Measurements from ENCODE around the gene HOTAIR. TPM values are rescaled to one million over a fixed set of nuclear protein-coding genes. Genes with fewer than 3 reads are reported as not detected.

Gene HOTAIR
- total RNA-seq, 1 donor from 2014 or later, result not detected

DNA sequence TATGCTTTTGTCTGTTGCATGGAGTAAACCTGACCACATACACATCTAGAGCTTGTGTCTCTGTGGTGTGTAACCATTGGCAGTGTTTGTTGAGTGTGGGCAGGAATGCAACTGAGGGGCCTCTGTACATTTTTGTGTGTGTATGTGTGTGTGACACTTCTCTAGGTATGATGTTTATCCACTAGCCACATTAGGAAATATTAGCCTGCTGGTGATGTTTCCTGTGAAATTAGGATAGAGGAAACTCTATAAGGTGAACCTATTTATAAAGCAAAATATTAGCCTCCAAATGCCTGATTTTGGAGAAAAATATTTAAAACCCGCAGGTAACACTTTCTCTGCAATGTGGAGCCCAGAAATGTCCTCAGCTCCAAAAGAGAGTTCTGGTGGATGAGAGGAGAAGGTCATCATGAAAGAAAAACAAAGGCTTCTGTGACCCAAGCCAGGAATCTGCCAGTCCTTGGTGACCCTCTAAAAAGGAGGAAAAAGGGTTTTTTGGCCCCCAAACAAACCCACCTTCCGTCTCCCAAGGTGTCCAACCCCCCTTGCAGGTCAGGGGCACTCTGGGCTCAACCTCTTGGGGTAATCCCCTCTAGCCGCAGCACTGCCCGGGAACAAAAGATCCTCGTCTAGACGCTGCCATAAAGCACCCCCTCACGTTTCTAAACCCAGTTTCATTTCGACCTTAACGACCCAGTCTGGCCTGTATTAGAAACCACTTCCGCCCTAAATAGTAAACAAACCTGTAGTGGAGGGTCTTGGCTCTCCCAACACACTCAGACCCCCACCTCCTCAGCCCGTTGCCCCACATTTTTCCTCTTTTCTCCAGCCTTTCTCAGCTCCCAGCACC lies 3.1 kb upstream of the HOTAIR start:
- DNase-seq (ENCODE audit: low spot score in 2 of 2) (no peak), FAIRE-seq (no peak)

DNA sequence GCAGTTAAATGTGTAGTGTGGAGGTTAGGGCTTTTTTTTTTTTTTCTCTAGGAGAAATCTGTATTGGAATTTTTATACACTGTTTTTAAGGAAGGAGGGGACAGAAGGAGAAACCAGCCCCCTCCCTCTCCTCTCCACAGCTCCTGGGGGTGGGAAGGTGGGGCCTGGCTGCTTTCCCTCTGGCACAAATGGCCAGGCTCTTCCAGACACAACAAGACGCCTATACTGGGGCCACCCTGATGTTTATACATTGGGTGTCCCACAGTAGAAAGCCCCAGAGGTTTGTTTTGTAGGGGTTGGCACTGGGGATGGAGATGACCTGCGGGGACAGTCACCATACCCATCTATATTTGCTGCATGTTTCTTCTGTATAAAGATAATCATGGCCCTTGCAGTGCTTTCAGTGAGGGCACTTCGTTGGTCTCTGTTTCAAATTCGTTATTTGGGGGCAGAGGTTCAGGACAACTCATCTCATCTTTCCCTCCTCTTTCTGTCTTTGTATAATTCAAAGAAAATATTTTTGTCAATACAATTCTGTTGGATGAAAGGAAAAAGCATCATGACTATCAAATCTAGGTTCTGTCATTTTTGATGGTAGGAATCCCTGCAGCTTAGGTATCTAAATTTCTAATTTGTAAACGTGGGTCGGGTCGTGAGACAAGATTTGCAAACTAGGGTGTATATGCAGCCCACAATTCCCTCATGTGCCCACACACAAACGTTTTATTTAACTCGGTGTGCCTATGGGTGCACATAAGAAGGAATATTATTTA lies 2.3 kb upstream of the HOTAIR start:
- FAIRE-seq (no peak), DNase-seq (ENCODE audit: low spot score in 2 of 2) (no peak)

DNA sequence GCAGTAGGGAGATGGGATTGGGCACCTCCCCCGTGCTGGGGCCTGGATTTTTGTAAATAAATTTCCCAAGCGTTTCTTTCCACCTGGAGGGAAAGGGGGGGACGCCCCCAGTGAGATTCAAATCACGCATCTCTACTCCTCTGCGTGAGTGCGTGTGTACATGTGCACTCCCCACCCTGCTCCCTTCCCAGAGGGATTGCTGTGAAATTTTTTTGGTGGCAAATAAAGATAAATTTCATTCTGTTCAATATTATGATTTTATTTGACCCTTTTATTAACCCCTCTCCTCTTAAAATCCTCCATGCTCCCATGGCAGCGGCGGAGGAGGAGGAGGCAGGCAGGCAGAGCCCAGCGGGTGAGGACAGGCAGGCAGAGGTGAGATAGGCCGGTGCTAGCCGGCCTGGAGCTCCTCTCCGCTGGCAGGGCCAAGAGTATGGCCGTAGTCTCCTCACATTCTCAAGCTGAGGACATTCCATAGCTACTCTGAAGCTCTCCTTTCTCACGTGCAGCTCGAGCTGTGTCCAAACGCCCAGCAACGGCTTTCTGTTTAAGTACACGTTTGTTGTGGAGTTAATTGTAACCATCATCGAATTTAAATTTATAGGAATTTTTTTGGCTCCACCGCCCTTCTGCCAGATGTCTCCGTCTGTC lies 1.5 kb upstream of the HOTAIR start:
- DNase-seq (ENCODE audit: low spot score in 2 of 2), result no peak
- no peak for FAIRE-seq

DNA sequence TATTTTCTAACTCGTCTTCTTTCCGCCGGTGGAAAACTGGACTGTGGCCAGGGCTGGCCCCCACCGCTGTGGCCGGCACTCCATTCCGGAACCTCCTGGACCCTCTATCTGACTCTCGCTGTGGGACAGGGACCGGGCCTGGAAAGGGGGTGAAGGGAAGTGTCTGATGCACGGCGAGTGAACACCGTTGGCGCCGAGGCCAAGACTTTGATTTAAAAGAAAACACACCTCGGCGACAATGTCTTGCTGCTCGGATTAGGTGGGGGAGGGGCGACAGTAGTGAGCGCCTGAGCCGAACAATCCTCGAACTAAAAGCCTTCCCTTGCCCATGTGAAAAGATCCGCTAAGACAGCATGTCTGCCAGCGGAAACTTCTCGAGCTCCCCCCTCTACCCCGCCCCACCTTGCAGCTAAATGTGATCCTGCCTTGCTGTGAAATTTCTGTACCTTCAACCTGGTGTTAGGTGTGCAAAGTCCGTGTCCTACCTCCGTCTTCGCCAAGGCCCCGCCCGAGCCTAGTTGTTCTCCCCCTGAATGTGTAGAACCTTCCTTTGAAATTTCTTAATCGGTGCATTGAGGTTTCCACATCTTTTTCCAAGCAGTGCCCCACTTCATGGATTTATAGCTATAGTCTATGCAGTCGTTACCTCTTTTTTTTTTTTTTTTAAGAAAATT lies 862 bp upstream of the HOTAIR start:
- FAIRE-seq (no peak), DNase-seq (ENCODE audit: low spot score in 2 of 2) (no peak)

DNA sequence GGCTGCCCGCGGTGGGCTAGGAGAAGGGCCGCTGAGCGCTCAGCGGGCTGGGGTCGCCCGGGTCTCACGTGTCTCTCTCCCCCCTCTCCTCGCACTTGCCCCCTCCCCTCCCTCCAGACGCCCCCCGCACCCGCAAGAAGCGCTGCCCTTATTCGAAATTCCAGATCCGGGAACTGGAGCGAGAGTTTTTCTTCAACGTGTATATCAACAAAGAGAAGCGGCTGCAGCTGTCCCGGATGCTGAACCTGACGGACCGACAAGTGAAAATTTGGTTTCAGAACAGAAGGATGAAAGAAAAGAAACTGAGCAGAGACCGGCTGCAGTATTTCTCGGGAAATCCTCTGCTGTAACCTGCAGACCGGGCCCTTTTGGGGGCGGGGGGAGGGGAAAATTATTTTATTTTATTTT lies 314 bp upstream of the HOTAIR start:
- FAIRE-seq, result no peak
- no peak for DNase-seq (ENCODE audit: low spot score in 2 of 2)

DNA sequence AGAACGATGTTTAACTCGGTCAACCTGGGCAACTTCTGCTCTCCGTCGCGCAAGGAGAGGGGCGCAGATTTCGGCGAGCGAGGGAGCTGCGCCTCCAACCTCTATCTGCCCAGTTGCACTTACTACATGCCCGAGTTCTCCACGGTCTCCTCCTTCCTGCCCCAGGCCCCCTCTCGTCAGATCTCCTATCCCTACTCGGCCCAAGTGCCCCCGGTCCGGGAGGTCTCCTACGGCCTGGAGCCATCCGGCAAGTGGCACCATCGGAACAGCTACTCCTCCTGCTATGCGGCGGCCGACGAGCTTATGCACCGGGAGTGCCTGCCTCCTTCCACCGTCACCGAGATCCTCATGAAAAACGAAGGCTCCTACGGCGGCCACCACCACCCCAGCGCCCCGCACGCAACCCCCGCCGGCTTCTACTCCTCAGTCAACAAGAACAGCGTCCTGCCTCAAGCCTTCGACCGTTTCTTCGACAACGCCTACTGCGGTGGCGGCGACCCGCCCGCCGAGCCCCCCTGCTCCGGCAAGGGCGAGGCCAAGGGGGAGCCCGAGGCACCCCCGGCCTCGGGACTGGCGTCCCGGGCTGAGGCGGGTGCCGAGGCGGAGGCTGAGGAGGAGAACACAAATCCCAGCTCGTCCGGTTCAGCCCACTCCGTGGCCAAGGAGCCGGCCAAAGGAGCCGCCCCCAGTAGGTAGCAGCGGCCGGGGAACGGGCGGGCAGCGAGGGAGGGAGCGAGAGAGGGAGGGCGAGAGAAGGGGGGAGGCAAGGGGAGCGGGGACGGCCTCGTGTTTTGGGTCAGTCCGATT lies 1.3 kb downstream of the HOTAIR start:
- DNase-seq (ENCODE audit: low spot score in 2 of 2) (no peak), FAIRE-seq (no peak)

DNA sequence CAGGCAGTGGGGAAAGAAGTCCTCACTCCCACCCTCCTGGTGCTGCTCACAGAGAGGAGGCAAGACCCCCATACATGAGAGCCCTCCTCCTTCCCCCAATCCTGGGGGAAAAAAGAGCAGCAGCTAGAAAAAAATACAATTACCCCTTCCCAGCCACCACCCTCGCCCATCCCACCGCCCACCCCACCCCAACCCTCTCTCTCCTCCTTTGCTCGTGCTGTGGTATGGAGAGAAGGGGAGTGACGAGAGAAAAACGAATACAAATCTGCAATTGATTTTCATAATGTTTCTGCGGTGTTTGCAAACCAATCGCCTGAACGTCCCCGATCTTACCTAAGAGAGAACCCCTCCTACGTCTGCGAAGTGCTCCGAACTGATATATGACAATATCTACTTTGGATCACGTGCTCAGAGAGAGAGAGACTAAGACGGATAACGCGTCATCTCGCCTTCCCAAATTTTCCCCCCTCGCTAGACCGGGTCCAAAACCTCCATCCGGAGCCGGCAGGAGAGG lies 2.0 kb downstream of the HOTAIR start, which contains the start of gene HOXC11:
Gene HOXC11, plus strand, starts transcription at position 405 of the 514 bp plus-strand sequence. CDS start 116 bp downstream, outside the sequence.
- no peak for FAIRE-seq
- DNase-seq (ENCODE audit: low spot score in 2 of 2), result no peak

DNA sequence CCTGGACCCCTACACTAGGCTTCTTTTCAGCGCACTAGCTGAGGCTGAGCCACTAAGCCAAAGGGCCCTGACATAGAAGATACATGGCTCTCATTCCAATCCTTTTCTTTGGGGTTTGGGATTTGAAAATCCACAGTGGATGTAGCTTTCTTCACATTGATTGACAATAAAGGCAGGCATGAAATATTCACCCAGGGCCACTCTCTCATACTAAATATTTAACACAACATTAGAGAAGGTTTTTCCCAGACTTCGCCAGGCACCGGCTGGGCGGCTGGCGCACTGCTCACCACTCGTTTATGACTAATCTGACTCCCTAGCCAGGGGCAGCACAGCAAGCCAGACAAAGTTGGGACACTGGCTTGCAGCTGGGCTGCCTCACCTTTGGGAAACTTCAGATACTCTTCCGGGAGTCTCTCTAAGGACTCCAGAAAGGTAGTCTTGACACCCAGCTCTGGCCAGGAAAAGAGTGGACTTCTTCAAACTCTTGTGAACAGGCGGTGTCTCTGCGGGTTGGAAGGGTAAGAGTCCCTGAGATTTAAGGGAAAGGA lies 2.5 kb downstream of the HOTAIR start:
- DNase-seq (ENCODE audit: low spot score in 2 of 2) (no peak), FAIRE-seq (no peak)

DNA sequence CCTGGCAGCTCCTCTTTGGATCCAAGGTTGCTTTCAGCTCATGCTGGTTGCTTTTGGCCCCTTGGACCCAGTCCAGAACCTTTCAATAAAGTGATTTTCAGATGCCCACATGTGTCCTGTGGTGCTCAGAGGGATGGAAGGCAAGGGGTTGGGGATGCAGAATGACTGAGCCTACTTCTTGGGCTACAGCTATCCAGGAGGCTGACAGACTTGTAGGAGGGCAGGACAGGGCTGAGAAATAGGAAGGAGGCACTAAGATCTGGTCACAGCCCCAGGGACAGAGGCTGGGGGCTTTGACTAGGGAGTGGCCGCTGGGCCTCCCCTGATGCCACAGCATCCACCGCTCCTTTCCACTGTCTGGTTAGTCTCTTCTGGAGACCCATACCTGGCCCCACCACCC lies 3.1 kb downstream of the HOTAIR start:
- DNase-seq (ENCODE audit: low spot score in 2 of 2) (no peak), FAIRE-seq (no peak)

DNA sequence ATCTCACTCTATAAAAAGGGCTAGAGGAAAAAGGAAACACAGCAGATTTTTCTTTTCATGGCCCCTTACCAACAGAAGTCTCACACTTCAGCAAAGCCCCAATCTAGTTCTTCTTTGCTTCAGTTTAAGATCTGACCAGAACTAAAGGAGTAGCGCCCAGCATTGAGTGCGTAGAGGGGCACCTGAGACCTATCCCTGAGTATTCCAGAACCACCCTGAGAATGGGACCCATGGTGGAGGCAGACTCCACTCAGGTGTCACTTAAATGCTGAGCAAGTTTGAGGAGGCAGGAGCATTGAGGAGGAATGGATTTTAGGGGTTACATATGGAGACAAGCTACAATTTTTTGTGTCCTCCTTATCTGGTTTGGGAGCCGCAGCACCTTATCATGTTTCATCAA lies 3.6 kb downstream of the HOTAIR start:
- FAIRE-seq (no peak), DNase-seq (ENCODE audit: low spot score in 2 of 2) (no peak)

DNA sequence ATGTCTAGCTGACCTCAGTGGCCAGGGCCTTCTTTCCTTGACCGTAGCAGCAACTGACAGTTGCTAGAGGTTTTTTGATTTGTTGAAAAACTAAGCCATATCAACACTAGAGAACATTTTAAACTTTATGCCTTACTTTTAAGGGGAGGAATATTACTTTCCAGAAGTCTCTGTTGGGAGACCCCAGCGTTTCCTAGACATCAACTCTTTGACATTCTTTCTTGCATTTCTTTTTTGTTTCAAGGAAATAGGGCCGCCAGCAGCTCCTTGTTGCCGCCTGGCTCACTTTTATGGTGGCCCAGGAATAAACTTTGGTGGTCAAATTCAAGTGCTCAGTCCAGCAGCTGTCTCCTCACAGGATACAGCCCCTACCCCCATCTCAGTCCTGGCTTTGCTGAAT lies 4.3 kb downstream of the HOTAIR start:
- DNase-seq (ENCODE audit: low spot score in 2 of 2) (no peak), FAIRE-seq (no peak)

DNA sequence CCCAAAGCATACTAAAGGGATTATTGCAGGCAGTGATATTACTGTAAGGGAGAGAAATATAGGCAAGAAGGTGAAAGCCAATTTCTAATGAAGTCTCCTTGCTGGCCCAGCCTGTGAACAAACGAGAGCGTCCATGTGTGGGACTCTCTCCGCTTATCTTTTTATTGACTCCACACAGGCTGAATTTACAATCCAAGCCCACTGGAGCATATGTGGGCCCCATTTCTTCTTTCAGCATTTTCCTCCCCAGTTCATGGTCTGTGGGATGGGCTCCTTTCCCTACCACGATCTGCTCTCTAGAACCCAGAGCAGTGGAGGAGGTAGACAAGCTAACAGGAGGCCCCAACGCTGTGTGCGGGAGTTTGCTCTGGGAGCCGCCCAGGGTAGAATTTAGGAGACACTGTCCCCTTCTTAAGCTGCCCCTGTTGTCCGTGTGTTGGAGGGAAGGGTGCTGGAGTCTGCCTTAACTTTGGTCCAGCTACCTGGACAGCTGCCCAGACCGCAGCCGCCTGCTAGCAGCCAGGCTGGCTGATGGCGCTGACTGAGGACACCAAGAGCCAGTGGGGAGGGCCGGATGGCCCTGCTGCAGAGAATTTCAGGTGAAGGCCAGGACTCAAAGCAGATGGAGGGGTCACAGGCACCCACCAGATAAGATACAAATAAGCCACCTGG lies 5.0 kb downstream of the HOTAIR start:
- no peak for DNase-seq (ENCODE audit: low spot score in 2 of 2)

DNA sequence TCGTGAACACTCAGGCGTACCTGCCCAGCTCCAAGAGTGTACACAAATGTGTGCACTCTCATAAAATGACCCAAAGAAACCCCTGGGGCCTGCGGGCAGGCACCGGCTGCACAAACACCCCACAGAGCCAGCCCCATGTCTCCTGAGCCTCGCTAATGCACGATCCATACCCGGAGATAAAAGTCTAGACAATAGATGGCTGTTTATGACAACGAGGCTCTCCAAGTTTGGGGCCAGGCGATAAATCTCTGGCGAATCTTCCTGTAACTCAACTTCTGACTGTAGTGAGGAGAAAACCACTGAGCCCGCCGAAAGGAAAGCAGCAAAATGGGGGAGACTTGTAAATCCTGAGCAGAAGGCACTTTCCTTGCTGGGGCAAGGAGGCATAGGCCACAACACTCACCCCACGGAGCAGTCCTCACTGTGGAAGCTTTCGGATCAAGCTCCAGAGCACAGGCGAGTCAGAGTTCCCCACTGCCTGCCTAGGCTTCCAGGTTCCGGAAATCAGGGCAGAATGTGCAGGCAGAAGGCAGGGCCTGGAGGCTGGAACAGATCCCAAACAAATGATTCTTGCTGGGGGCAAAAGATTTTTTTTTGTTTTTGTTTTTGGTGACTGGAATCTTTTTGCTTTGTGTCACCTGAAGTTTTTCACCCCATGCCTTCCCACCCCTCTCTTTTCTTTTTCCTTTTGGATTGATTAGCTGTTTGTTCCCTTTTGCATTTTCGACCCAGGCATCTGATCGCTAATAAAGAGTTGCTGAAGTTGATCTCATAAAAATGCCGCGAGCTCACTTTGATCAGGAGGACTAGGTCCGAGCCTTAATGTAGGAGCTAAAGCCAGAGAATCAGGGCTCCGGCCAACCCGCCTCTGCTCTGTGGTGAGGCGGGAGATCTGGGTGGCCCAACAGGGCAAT lies 6.3 kb downstream of the HOTAIR start:
- DNase-seq (ENCODE audit: low spot score in 2 of 2) (no peak), FAIRE-seq (no peak)

More for the DNA sequence above, 5.0 kb downstream of the HOTAIR start:
- FAIRE-seq, result no peak

DNA sequence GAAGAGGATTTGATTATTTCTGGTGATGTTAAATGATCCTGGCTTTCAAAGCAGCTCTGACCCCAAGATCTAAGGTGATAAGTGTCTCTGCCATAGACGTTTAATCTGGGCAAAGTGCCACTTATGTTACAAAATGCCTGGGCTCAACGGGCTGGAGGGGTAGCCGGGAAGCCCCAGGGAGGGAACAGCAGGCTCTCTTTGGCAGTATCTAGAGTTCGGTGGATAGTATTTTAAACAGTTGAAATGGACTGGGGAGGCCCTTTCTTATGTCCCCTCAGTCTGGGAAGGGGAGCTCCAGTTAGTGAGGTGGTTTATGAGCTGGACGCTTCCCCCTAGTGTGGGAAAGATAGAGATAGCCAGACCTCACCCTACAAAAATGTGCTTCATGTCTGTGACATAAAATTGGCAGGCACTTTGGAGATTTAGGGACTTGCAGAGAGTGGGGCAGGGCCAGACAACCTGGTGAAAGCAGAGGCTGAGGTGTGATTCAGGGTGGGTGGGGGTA lies 7.3 kb downstream of the HOTAIR start:
- FAIRE-seq (no peak), DNase-seq (ENCODE audit: low spot score in 2 of 2) (no peak)

DNA sequence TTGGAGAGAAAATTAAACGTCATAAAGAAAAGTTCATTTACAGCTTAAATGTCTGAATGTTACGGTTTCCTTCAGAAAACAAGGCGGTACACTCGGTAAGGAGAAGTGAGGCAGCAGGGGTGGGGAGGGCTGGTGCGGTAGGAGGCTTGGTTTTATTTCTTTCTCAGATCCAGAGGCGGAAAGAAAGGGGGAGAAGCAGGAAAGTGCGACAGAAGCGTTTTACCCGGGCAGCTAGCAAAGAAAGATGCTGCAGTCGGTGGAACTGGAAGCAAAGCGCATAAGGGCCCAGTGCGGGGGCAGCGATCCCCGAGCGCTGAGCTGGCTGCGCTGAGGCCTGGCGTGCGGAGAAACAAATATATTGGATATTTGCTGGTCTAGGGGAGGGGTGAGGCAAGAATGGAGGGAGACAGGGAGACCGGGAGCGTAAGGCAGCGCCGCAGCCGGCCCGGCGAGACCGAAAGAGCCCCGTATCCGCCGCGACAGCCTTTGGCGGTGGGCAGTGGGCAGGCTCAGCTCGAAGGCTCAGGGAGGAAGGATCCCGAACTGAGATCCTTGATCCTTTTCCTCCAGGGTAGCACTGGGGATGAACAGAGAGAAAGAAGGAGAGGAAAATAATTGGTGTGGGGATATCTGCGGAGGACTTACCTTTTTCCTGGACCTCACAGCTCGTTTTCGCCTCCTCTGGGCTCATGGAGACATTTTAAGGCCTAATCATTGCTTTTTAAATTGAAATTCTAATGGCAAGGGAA lies 8.2 kb downstream of the HOTAIR start:
- FAIRE-seq (no peak), DNase-seq (ENCODE audit: low spot score in 2 of 2) (no peak)

DNA sequence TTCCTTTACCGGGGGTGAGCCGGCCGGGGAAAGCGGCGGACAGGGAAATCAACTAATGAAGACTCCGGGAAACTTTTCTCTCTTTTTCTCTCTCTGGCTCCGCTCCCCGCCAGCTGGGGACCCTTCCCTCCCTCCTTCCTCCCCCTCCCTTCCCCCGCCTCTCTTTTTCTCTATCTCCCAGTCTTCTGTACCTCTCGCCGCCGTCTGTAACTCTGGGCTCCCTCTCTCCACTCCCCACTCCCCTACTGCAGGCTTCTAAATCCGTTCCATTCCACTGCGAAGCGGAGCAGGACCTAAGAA lies 8.7 kb downstream of the HOTAIR start:
- FAIRE-seq (no peak), DNase-seq (ENCODE audit: low spot score in 2 of 2) (no peak)

All from frontal cortex (tissue), 4 donors.